OCI-LY7 (cell line): Measurements from ENCODE around the gene PLOD1. TPM values are rescaled to one million over a fixed set of nuclear protein-coding genes. Genes with fewer than 3 reads are reported as not detected.

ENCODE experiments used
- BruUV-seq: library from RNA; stranded (reverse); fragments of 400-500 nt; replicated peaks from 2 replicates; lab custom pipeline; 2021; lab: Mats Ljungman, UMichigan
- CTCF ChIA-PET: fragments of 300-600 bp; sonication (Branson Sonifier 250); formaldehyde crosslinking; loops from one replicate; lab custom pipeline; 2022; ENCODE audit warnings: antibody characterized with exemption; ENCODE audit not compliant: unreplicated experiment; lab: Charles Lee
- POLR2A ChIA-PET: fragments of 300-600 bp; sonication (Branson Sonifier 250); formaldehyde crosslinking; loops from one replicate; lab custom pipeline; 2022; ENCODE audit warnings: antibody characterized with exemption; lab: Charles Lee
- DNase-seq: peaks from one replicate; pipeline ENCODE4 v3.0.0-alpha.2; 2015; ENCODE audit warnings: low spot score
- H2AFZ ChIP-seq: fragments of 200-600 bp; sonication (generic), shearing (Covaris generic); 2 replicates; pipeline ENCODE4 v1.6.1; 2014; ENCODE audit warnings: mild to moderate bottlenecking, antibody characterized with exemption, low read length, moderate library complexity
- H3K27ac ChIP-seq: fragments of 200-600 bp; sonication (generic); 2 replicates; pipeline ENCODE4 v1.5.1; 2014; ENCODE audit warnings: mixed run types, low read depth, mild to moderate bottlenecking, moderate library complexity, low read length, inconsistent platforms; ENCODE audit not compliant: poor library complexity, severe bottlenecking
- H3K36me3 ChIP-seq: fragments of 200-600 bp; sonication (generic); 2 replicates; pipeline ENCODE4 v1.6.1; 2014; ENCODE audit warnings: mild to moderate bottlenecking, antibody characterized with exemption, low read length, moderate library complexity, mixed read lengths; ENCODE audit not compliant: insufficient read depth
- H3K4me1 ChIP-seq: fragments of 200-600 bp; sonication (generic); 2 replicates; pipeline ENCODE4 v1.5.1; 2014; ENCODE audit warnings: mild to moderate bottlenecking, low read length; ENCODE audit not compliant: insufficient read depth, poor library complexity, severe bottlenecking
- H3K4me2 ChIP-seq: fragments of 200-600 bp; sonication (generic); 2 replicates; pipeline ENCODE4 v1.6.1; 2014; ENCODE audit warnings: mild to moderate bottlenecking, low read length
- H3K4me3 ChIP-seq: fragments of 200-600 bp; sonication (generic); 2 replicates; pipeline ENCODE4 v1.5.1; 2014; ENCODE audit warnings: mild to moderate bottlenecking, low read depth, low read length; ENCODE audit not compliant: poor library complexity, severe bottlenecking
- H3K79me2 ChIP-seq: fragments of 200-600 bp; sonication (generic); 2 replicates; pipeline ENCODE4 v1.6.1; 2016; ENCODE audit warnings: low read depth, mild to moderate bottlenecking, low read length, moderate library complexity, mixed read lengths; ENCODE audit not compliant: insufficient read depth
- H3K9me2 ChIP-seq: fragments of 200-600 bp; sonication (generic); 2 replicates; pipeline ENCODE4 v1.6.1; 2016; ENCODE audit warnings: mild to moderate bottlenecking, low read length, mixed read lengths; ENCODE audit not compliant: insufficient read depth
- H3K9me3 ChIP-seq: fragments of 200-600 bp; sonication (generic); 2 replicates; pipeline ENCODE4 v1.6.1; 2014; ENCODE audit warnings: mild to moderate bottlenecking, mixed run types, low read length, mixed read lengths
- H4K20me1 ChIP-seq: fragments of 200-600 bp; sonication (generic); 2 replicates; pipeline ENCODE4 v1.6.1; 2014; ENCODE audit warnings: mild to moderate bottlenecking, antibody characterized with exemption, low read length, moderate library complexity, mixed read lengths; ENCODE audit not compliant: insufficient read depth
- CTCF ChIP-seq: fragments of 200-600 bp; sonication (generic); conservative IDR thresholded peaks from 2 replicates; pipeline ENCODE4 v1.5.1; 2014; ENCODE audit warnings: mild to moderate bottlenecking, antibody characterized with exemption, low read length, moderate library complexity, mixed read lengths
- EZH2phosphoT487 ChIP-seq: fragments of 200-600 bp; sonication (generic); IDR thresholded peaks from 2 replicates; pipeline ENCODE4 v1.6.1; 2018; ENCODE audit warnings: low read depth, borderline replicate concordance, mild to moderate bottlenecking, mixed run types, antibody characterized with exemption, low read length, moderate library complexity, mixed read lengths
- intact Hi-C: fragments of 100-400 bp; cut with micrococcal nuclease; formaldehyde crosslinking; loops from one replicate; pipeline ENCODE4 v1.10.0; 2022; ENCODE audit not compliant: unreplicated experiment
- total RNA-seq, 2 experiments: library from RNA; depleted of rRNA in 1 of 2; stranded (reverse); fragments of >200 nt in 1 of 2; shearing (Covaris generic) in 1 of 2; gene quantifications; 2 replicates each; pipeline ENCODE4 v1.2.3, GENCODE V29; 2014 to 2022

PLOD1 gene
- total RNA-seq, 2 experiments from 2014 or later = 11.3 to 11.7 TPM

GRCh38 chr1:11982010-11982392 lies 47.5 kb downstream of the PLOD1 start:
- peaks cover 21% of the 10 kb centered on the region for H3K4me1 ChIP-seq
- H3K9me2 ChIP-seq = no peaks in the 10 kb centered on the region
- H3K4me2 ChIP-seq = peak overlapping the region; percentile 75; the same call in 1 of the 2 replicates
- H3K9me3 ChIP-seq = no peaks in the 10 kb centered on the region
- H3K4me3 ChIP-seq = no peak overlapping the region
- H3K27ac ChIP-seq = no peak overlapping the region
- intact Hi-C loops = loop anchor here (10.0 kb wide), 1 partner anchor 247 kb away; the partner anchor contains the start of gene AGTRAP
- no peaks in the 10 kb centered on the region for H4K20me1 ChIP-seq
- peaks cover 48% of the 10 kb centered on the region for H3K36me3 ChIP-seq
- BruUV-seq = no TSS peak
- TF ChIP-seq EZH2phosphoT487 = no peak
- no peak for TF ChIP-seq CTCF
- ChIA-PET CTCF (no interaction called here), POLR2A (interaction anchor here (0.6 to 1.0 kb wide), 4 partner anchors 13 to 989 kb away, joined by 3 to 6 read pairs (median 4); no protein-coding TSS in a partner anchor)
- H3K79me2 ChIP-seq = peaks cover 28% of the 10 kb centered on the region
- no peak for DNase-seq
- no peak overlapping the region for H2AFZ ChIP-seq

GRCh38 chr1:11984121-11984520 lies 49.6 kb downstream of the PLOD1 start:
- no peak for TF ChIP-seq CTCF
- no peak for TF ChIP-seq EZH2phosphoT487
- ChIA-PET CTCF (no interaction called here), POLR2A (interaction anchor here (0.6 kb wide), 1 partner anchor 1454 kb away, joined by 3 read pairs; no protein-coding TSS in a partner anchor)
- intact Hi-C loops = loop anchor here (10.0 kb wide), 1 partner anchor 249 kb away; the partner anchor contains the start of gene AGTRAP
- BruUV-seq = no TSS peak
- Histone ChIP-seq H2AFZ (no peak overlapping the region), H3K4me1 (peaks cover 21% of the 10 kb centered on the region), H3K79me2 (peaks cover 31% of the 10 kb centered on the region), H3K27ac (no peak overlapping the region), H3K36me3 (peaks cover 65% of the 10 kb centered on the region), H3K9me2 (no peaks in the 10 kb centered on the region), H3K4me2 (no peak overlapping the region), H3K9me3 (no peaks in the 10 kb centered on the region), H4K20me1 (no peaks in the 10 kb centered on the region), H3K4me3 (no peak overlapping the region)
- DNase-seq = no peak

GRCh38 chr1:11984576-11984975 lies 50.1 kb downstream of the PLOD1 start:
- peaks cover 31% of the 10 kb centered on the region for H3K79me2 ChIP-seq
- H3K9me3 ChIP-seq = no peaks in the 10 kb centered on the region
- no peak for DNase-seq
- no peak overlapping the region for H3K4me3 ChIP-seq
- H4K20me1 ChIP-seq = no peaks in the 10 kb centered on the region
- POLR2A ChIA-PET = interaction anchor here (0.6 kb wide), 1 partner anchor 1453 kb away, joined by 3 read pairs; no protein-coding TSS in a partner anchor
- TF ChIP-seq CTCF (no peak), EZH2phosphoT487 (no peak)
- H3K9me2 ChIP-seq = no peaks in the 10 kb centered on the region
- CTCF ChIA-PET = no interaction called here
- BruUV-seq = no TSS peak
- H3K4me2 ChIP-seq = no peak overlapping the region
- H3K36me3 ChIP-seq = peaks cover 69% of the 10 kb centered on the region
- no peak overlapping the region for H2AFZ ChIP-seq
- H3K27ac ChIP-seq = no peak overlapping the region
- peaks cover 20% of the 10 kb centered on the region for H3K4me1 ChIP-seq
- intact Hi-C loops = loop anchor here (10.0 kb wide), 1 partner anchor 250 kb away; the partner anchor contains the start of gene AGTRAP
